ENCODE data around the gene NFIA. TPM values are rescaled to one million over a fixed set of nuclear protein-coding genes. Genes with fewer than 3 reads are reported as not detected.

NFIA gene
- total and polyA plus RNA-seq, 2 of the 13 experiments (the other 11 are each of a cell fraction or from before 2014, with no cell fraction given) = 14.7 to 28.5 TPM

GRCh38 chr1:61284936-61285335 lies 202.6 kb downstream of the NFIA start:
- intact Hi-C loops (cut with micrococcal nuclease; ENCODE audit: unreplicated experiment) = no loop called here
- no peak overlapping the region for H3K4me3 ChIP-seq (replicated peaks in 1 of 3; ENCODE audit: insufficient read depth in 1 of 3, low read depth in 2 of 3, low read length in 3 of 3)
- BruUV-seq (replicated peaks) = no TSS peak
- H3K79me2 ChIP-seq (ENCODE audit: insufficient read depth, low read length) = peaks cover 17% of the 10 kb centered on the region
- H2AFZ ChIP-seq (ENCODE audit: low read length) = no peak overlapping the region
- H3K36me3 ChIP-seq (replicated peaks in 1 of 2; ENCODE audit: control insufficient read depth in 1 of 2, insufficient read depth in 2 of 2, low read length in 2 of 2) = peaks cover 3 to 12% of the 10 kb centered on the region in 2 experiments; a peak in 2 of 5 replicates
- no peaks in the 10 kb centered on the region for H3K9me3 ChIP-seq (ENCODE audit: low read length)
- peaks cover 29% of the 10 kb centered on the region for H3K4me1 ChIP-seq (ENCODE audit: insufficient read depth, low read length)
- TF ChIP-seq ZNF556 (CRISPR knock-in tag; IDR thresholded peaks at IDR 0.05; ENCODE audit: borderline replicate concordance) = no peak
- TF ChIP-seq EEA1 (CRISPR knock-in tag; IDR thresholded peaks at IDR 0.05; ENCODE audit: borderline replicate concordance) = no peak
- TF ChIP-seq FOXJ3 (CRISPR knock-in tag; IDR thresholded peaks at IDR 0.05; ENCODE audit: borderline replicate concordance) = no peak
- no peak for TF ChIP-seq ZNF24 (IDR thresholded peaks at IDR 0.05)
- no peak for TF ChIP-seq KDM6A (CRISPR knock-in tag; IDR thresholded peaks at IDR 0.05; ENCODE audit: low read depth)
- TF ChIP-seq PHB2 (IDR thresholded peaks at IDR 0.05; ENCODE audit: partially characterized antibody) = no peak
- TF ChIP-seq ATF5 (CRISPR knock-in tag; IDR thresholded peaks at IDR 0.05; ENCODE audit: low read depth) = no peak
- TF ChIP-seq ZNF333 (CRISPR knock-in tag; IDR thresholded peaks at IDR 0.05; ENCODE audit: borderline replicate concordance) = no peak
- no peak for TF ChIP-seq CSRNP1 (CRISPR knock-in tag; IDR thresholded peaks at IDR 0.05)
- ChIA-PET POLR2A (no interaction called here), CTCF (ENCODE audit: low intra/inter-chr PET ratio, low total read pairs) (no interaction called here)
- FAIRE-seq (no peak), DNase-seq (ENCODE audit: low spot score) (no peak), ATAC-seq (no peak)
- no peak overlapping the region for H3K27ac ChIP-seq (ENCODE audit: extremely low read length, insufficient read depth, low read length)
- 96% methylated on average over 5 of the region's 5 CpGs for WGBS (ENCODE audit: low lambda C conversion rate)
- H3K4me2 ChIP-seq (ENCODE audit: low read depth, low read length) = no peak overlapping the region
- in situ Hi-C loops (cut with HindIII; ENCODE audit: extremely low pct_ligation_motif_present, low pct_unique_long_range_greater_than_20kb) = no loop called here
- no peak overlapping the region for H3K9ac ChIP-seq (ENCODE audit: insufficient read depth, low read depth, low read length)
- H3K27me3 ChIP-seq (ENCODE audit: control insufficient read depth in 1 of 2, insufficient read depth in 2 of 2, low read length in 2 of 2) = no peaks in the 10 kb centered on the region
- H4K20me1 ChIP-seq (ENCODE audit: insufficient read depth, low read length) = no peaks in the 10 kb centered on the region
